K562 (cell line): ENCODE measurements around the gene GALNT12. TPM values are rescaled to one million over a fixed set of nuclear protein-coding genes. Genes with fewer than 3 reads are reported as not detected.
A peak's percentile ranks its signal among the peaks of the same experiment; 100 is the strongest.

Experiments
- ADNP ChIP-seq: fragments of 200-800 bp; sonication (Bioruptor generic); IDR thresholded peaks from 2 replicates; pipeline ENCODE4 v1.6.1; 2016; ENCODE audit warnings: missing genetic modification characterization, missing compliant biosample characterization
- AFF1 ChIP-seq, 2 experiments: fragments of 450-650 bp; IDR thresholded peaks; 2 replicates each; pipeline ENCODE4 v1.6.1; 2018; ENCODE audit warnings: mild to moderate bottlenecking in 2 of 2, low read depth in 1 of 2; ENCODE audit not compliant: partially characterized antibody in 2 of 2
- BRF2 ChIP-seq: IDR thresholded peaks from 3 replicates; pipeline ENCODE4 v1.6.1; 2011; ENCODE audit warnings: borderline replicate concordance, mild to moderate bottlenecking; ENCODE audit not compliant: insufficient read length, insufficient read depth
- KDM5B ChIP-seq: fragments of 200-600 bp; sonication (generic); IDR thresholded peaks from 2 replicates; pipeline ENCODE4 v1.6.1; 2012; ENCODE audit warnings: low read depth, mild to moderate bottlenecking, moderate library complexity, low read length, control low read depth, inconsistent platforms; ENCODE audit not compliant: insufficient replicate concordance
- SLC30A9 ChIP-seq: fragments of 250-450 bp; sonication (Bioruptor Pico); IDR thresholded peaks from 2 replicates; pipeline ENCODE4 v1.8.0; 2022; ENCODE audit warnings: mild to moderate bottlenecking, moderate library complexity
- TAL1 ChIP-seq: fragments of 450-650 bp; IDR thresholded peaks from 2 replicates; pipeline ENCODE4 v1.6.1; 2016; ENCODE audit warnings: mild to moderate bottlenecking
- TCF3 ChIP-seq: sonication (generic); formaldehyde crosslinking; IDR thresholded peaks from 2 replicates; pipeline ENCODE4 v1.4.0; 2020; ENCODE audit warnings: mild to moderate bottlenecking, missing genetic modification reagents
- TCFL5 ChIP-seq: fragments of 250-450 bp; sonication (Bioruptor Pico); conservative IDR thresholded peaks from 2 replicates; pipeline ENCODE4 v1.6.1; 2021; ENCODE audit warnings: mild to moderate bottlenecking, moderate library complexity, matching md5 sums
- TEAD2 ChIP-seq: fragments of 450-650 bp; IDR thresholded peaks from 2 replicates; pipeline ENCODE4 v1.6.1; 2016; ENCODE audit warnings: missing genetic modification characterization, control low read depth, missing compliant biosample characterization
- TFAP4 ChIP-seq: sonication (generic); formaldehyde crosslinking; IDR thresholded peaks from 2 replicates; pipeline ENCODE4 v1.8.0; 2022; ENCODE audit warnings: missing genetic modification reagents, mild to moderate bottlenecking, moderate library complexity, borderline replicate concordance
- UBTF ChIP-seq, 2 experiments: IDR thresholded peaks; 2 replicates each; pipeline ENCODE4 v1.6.1; 2012; ENCODE audit warnings: improper control_type of control experiment in 2 of 2, low read depth in 2 of 2, low read length in 2 of 2, borderline replicate concordance in 1 of 2
- ZBTB43 ChIP-seq: sonication (generic); formaldehyde crosslinking; IDR thresholded peaks from 2 replicates; pipeline ENCODE4 v1.8.0; 2023; ENCODE audit warnings: mild to moderate bottlenecking, missing genetic modification reagents
- ZBTB9 ChIP-seq: fragments of 450-650 bp; formaldehyde crosslinking; IDR thresholded peaks from 2 replicates; pipeline ENCODE4 v1.4.0; 2020; ENCODE audit warnings: mild to moderate bottlenecking, moderate library complexity
- ZNF436 ChIP-seq: fragments of 250-450, 450-650 bp; sonication (Bioruptor Pico); formaldehyde crosslinking; IDR thresholded peaks from 2 replicates; pipeline ENCODE4 v1.7.0; 2020; ENCODE audit warnings: mild to moderate bottlenecking
- ZNF57 ChIP-seq: fragments of 450-650 bp; formaldehyde crosslinking; IDR thresholded peaks from 2 replicates; pipeline ENCODE4 v1.4.0; 2020; ENCODE audit warnings: mild to moderate bottlenecking, moderate library complexity
- polyA plus RNA-seq, 8 experiments: library from polyadenylated mRNA; depleted of rRNA in 4 of 8; stranded (reverse) in 5 of 8; unstranded in 3 of 8; fragments of >200 nt; fragmentation: Nextera tagmentation in 2 of 8; fragmentation: Illumina TruSeq in 1 of 8; extraction: Ambion mirVana in 2 of 8; extraction: Trizol in 1 of 8; gene quantifications; 2 replicates each; pipeline versions ENCODE4 v1.2.1 to v1.2.3, GENCODE V29; 2011 to 2014; ENCODE audit warnings: inconsistent platforms in 1 of 8, missing spikeins in 1 of 8
- total RNA-seq, 7 experiments: library from RNA; depleted of rRNA in 6 of 7; stranded (reverse); fragments of >200 nt in 6 of 7; fragmentation: Illumina TruSeq in 2 of 7; extraction: Trizol in 2 of 7; gene quantifications; 2 replicates each; pipeline versions ENCODE4 v1.2.1 to v1.2.3, GENCODE V29; 2011 to 2021; ENCODE audit warnings: low replicate concordance in 1 of 7

The GALNT12 gene
- total and polyA plus RNA-seq, 9 of the 15 experiments (the other 6 are each of a cell fraction or from before 2014, with no cell fraction given): 29.7 to 82.9 (median 44.2) TPM

- TF ChIP-seq TAL1 (no peak), KDM5B (peak; percentile 7), AFF1 (IDR thresholded peaks at IDR 0.05; ENCODE audit: low read depth in 1 of 2, partially characterized antibody in 2 of 2) (no peak), TCF3 (CRISPR knock-in tag) (0 out of 2 replicates have a peak, but pooled peaks have one; percentile 31), ADNP (tag) (no peak), ZNF436 (CRISPR knock-in tag) (no peak), SLC30A9 (CRISPR knock-in tag) (no peak), ZNF57 (CRISPR knock-in tag) (no peak), ZBTB43 (CRISPR knock-in tag) (no peak), BRF2 (no peak), TEAD2 (tag) (peak; percentile 100), TCFL5 (CRISPR knock-in tag) (no peak), ZBTB9 (no peak), UBTF (IDR thresholded peaks at IDR 0.05; ENCODE audit: borderline replicate concordance in 1 of 2, low read depth in 2 of 2, low read length in 2 of 2) (no peak), TFAP4 (peak; percentile 77)
Measured at GRCh38 chr9:98790842-98791607, 16.4 kb upstream of the GALNT12 start (continued).
